Spleen (tissue), 13 donors: ENCODE results near the gene RPLP1. TPM values are rescaled to one million over a fixed set of nuclear protein-coding genes. Genes with fewer than 3 reads are reported as not detected.

ENCODE experiments used
- DNase-seq: peaks from one replicate; pipeline ENCODE4 v3.0.0-alpha.2; 2020
- H3K27ac ChIP-seq, 8 donors: fragments of 200-600 bp; sonication (generic) in 7 of 8; 1 replicate in 4 of 8; 2 replicates in 4 of 8; pipeline versions ENCODE4 v1.5.0 to v1.8.0; 2016 to 2021; ENCODE audit warnings: inconsistent platforms in 4 of 8, mild to moderate bottlenecking in 4 of 8, moderate library complexity in 1 of 8
- H3K27me3 ChIP-seq, 7 donors: fragments of 200-600 bp; sonication (generic) in 6 of 7; replicated peaks in 1 of 7; 1 replicate in 4 of 7; 2 replicates in 3 of 7; pipeline versions ENCODE4 v1.5.0 to v1.8.0; 2016 to 2021; ENCODE audit warnings: inconsistent platforms in 3 of 7, mild to moderate bottlenecking in 1 of 7
- H3K36me3 ChIP-seq, 6 donors: fragments of 200-600 bp; sonication (generic) in 5 of 6; 1 replicate in 4 of 6; 2 replicates in 2 of 6; pipeline versions ENCODE4 v1.5.0 to v1.8.0; 2016 to 2021; ENCODE audit warnings: inconsistent platforms in 2 of 6
- H3K4me1 ChIP-seq, 6 donors: fragments of 200-600 bp; sonication (generic) in 5 of 6; 1 replicate in 3 of 6; 2 replicates in 3 of 6; pipeline versions ENCODE4 v1.5.0 to v1.8.0; 2016 to 2021; ENCODE audit warnings: inconsistent platforms in 3 of 6
- H3K4me3 ChIP-seq, 8 donors: fragments of 200-600 bp; sonication (generic) in 7 of 8; 1 replicate in 4 of 8; 2 replicates in 4 of 8; pipeline versions ENCODE4 v1.5.0 to v1.8.0; 2016 to 2021; ENCODE audit warnings: inconsistent platforms in 4 of 8, mild to moderate bottlenecking in 4 of 8, moderate library complexity in 2 of 8
- H3K9me3 ChIP-seq, 8 donors: fragments of 200-600 bp; sonication (generic) in 7 of 8; 1 replicate in 4 of 8; 2 replicates in 4 of 8; pipeline versions ENCODE4 v1.5.0 to v1.8.0; 2016 to 2021; ENCODE audit warnings: inconsistent platforms in 4 of 8
- CTCF ChIP-seq, 11 experiments: fragments of 200-600 bp in 7 of 11; fragments of 450-650 bp in 4 of 11; sonication (generic) in 4 of 11; IDR thresholded peaks in 8 of 11; conservative IDR thresholded peaks in 3 of 11; 1 replicate in 7 of 11; 2 replicates in 4 of 11; pipeline versions ENCODE4 v1.4.0 to v1.8.0; 2016 to 2021; ENCODE audit warnings: antibody characterized with exemption in 11 of 11, inconsistent platforms in 4 of 11, mild to moderate bottlenecking in 1 of 11
- POLR2A ChIP-seq, 3 donors: fragments of 450-650 bp; IDR thresholded peaks; one replicate each; pipeline ENCODE4 v1.5.1; 2017; ENCODE audit warnings: antibody characterized with exemption in 3 of 3, mild to moderate bottlenecking in 1 of 3
- POLR2AphosphoS5 ChIP-seq, 3 donors: sonication (generic); formaldehyde crosslinking; IDR thresholded peaks; one replicate each; pipeline ENCODE4 v1.5.1; 2017; ENCODE audit warnings: antibody characterized with exemption in 3 of 3
- WGBS, 5 donors: extraction: QIAGEN DNeasy Blood & Tissue Kit in 3 of 5; methylation state at CpG; one replicate each; pipeline versions ENCODE4 v1.1.5 to v1.1.7; 2013 to 2018; 5-methylcytosine and 5-hydroxymethylcytosine counted together
- intact Hi-C: fragments of 100-400 bp; cut with DNase I; formaldehyde crosslinking; loops from one replicate; pipeline ENCODE4 v1.15.0; 2023; ENCODE audit warnings: low total_unique reads
- long read RNA-seq, 2 donors: transcript quantifications; one replicate each; lab custom pipeline, GENCODE V29; 2026
- polyA plus RNA-seq, 3 donors: library from polyadenylated mRNA; stranded (reverse); fragments of 200-250 nt; gene quantifications; one replicate each; pipeline ENCODE4 v1.2.1, GENCODE V29; 2013
- total RNA-seq, 7 donors: library from RNA; depleted of rRNA in 3 of 7; stranded (reverse); fragments of >200 nt in 3 of 7; fragmentation: NEBNext Ultra II Directional in 4 of 7; extraction: Animal tissue kit (Norgen Biotek cat#: 25700) in 4 of 7; gene quantifications; one replicate each; pipeline versions ENCODE4 v1.1.0 to v1.2.1, GENCODE V29; 2016 to 2021
- donor health status: healthy with polysubstance abuse.
- donor health status: DM: no; HTN: no; CAD: no; lungs with moderate emphysema.
- donor health status: DM: no; HTN: no; CAD: no.
- donor health status: Bipolar disorder and iron deficiency.
- donor health status: healthy.
- donor health status: DM: no; HTN: no; CAD: no.
- donor health status: DM: yes; HTN: yes; CAD: no.

RPLP1 gene
- total RNA-seq: 1,000 to 10,000 TPM in 4 of 7 donors, 100 to 1,000 TPM in 3; 439 to 1,791 (median 1,406) TPM
- polyA plus RNA-seq: 1,000 to 10,000 TPM; 3,122 to 3,995 (median 3,688) TPM
- long read RNA-seq, donor 1, transcript RPLP1-201 (4 exons, 1,197 nt): major isoform, 2,029 of 2,273 reads
- long read RNA-seq, donor 1, transcript RPLP1-202 (3 exons, 445 nt): minor isoform, 18 of 2,273 reads
- long read RNA-seq, donor 1, transcript RPLP1-204 (3 exons, 940 nt): minor isoform, 40 of 2,273 reads
- long read RNA-seq, donor 1, partial matches to known transcripts: 77 of 2,273 reads
- long read RNA-seq, donor 1, other reads (novel, unspliced or antisense): 109 of 2,273 reads
- long read RNA-seq, donor 2, transcript RPLP1-202 (3 exons, 445 nt): minor isoform, 27 of 1,937 reads
- long read RNA-seq, donor 2, transcript RPLP1-201 (4 exons, 1,197 nt): major isoform, 1,641 of 1,937 reads
- long read RNA-seq, donor 2, transcript RPLP1-204 (3 exons, 940 nt): minor isoform, 11 of 1,937 reads
- long read RNA-seq, donor 2, partial matches to known transcripts: 148 of 1,937 reads
- long read RNA-seq, donor 2, other reads (novel, unspliced or antisense): 109 of 1,937 reads

GRCh38 chr15:69452692-69453521 lies at the start of gene RPLP1:
RPLP1 (plus strand) TSS chr15:69452818; CDS start chr15:69452949, 131 bp downstream.
- H3K4me3 ChIP-seq: peak within 1 kb of the TSS; percentile 82 to 99 (median 93)
- intact Hi-C loops: no loop called here
- H3K4me1 ChIP-seq: peaks cover 14 to 51% (median 36%) of the 10 kb centered on the region in 6 donors
- peak in 2 of 11 experiments; percentile 7 to 29 for TF ChIP-seq CTCF (IDR thresholded peaks at IDR 0.05 in 8 of 11, conservative IDR thresholded peaks at IDR 0.05 in 3 of 11)
- TF ChIP-seq POLR2AphosphoS5 (IDR thresholded peaks at IDR 0.05): peak; percentile 98 to 100 (median 100)
- TF ChIP-seq POLR2A (IDR thresholded peaks at IDR 0.05): peak in 2 of 3 donors; percentile 15 to 80
- no peaks in the 10 kb centered on the region for H3K9me3 ChIP-seq
- WGBS, 5 donors: 0 to 1% (median 0%) methylated on average over 19 to 77 of the region's 77 CpGs
- peaks cover 0 to 39% (median 26%) of the 10 kb centered on the region in 6 donors for H3K36me3 ChIP-seq
- peak within 1 kb of the TSS; percentile 92 to 97 (median 94) for H3K27ac ChIP-seq
- DNase-seq: peak; percentile 99
- no peaks in the 10 kb centered on the region for H3K27me3 ChIP-seq

GRCh38 chr15:69403594-69403993 lies 49.0 kb upstream of the RPLP1 start:
- intact Hi-C loops: no loop called here
- 72 to 90% (median 84%) methylated on average over 4 of the region's 4 CpGs for WGBS, 5 donors
- Histone ChIP-seq H3K9me3 (no peaks in the 10 kb centered on the region), H3K36me3 (no peaks in the 10 kb centered on the region), H3K4me3 (no peak overlapping the region), H3K4me1 (no peaks in the 10 kb centered on the region), H3K27me3 (no peaks in the 10 kb centered on the region), H3K27ac (no peak overlapping the region)
- DNase-seq: no peak
- TF ChIP-seq POLR2AphosphoS5 (IDR thresholded peaks at IDR 0.05): no peak
- no peak for TF ChIP-seq POLR2A (IDR thresholded peaks at IDR 0.05)
- no peak for TF ChIP-seq CTCF (IDR thresholded peaks at IDR 0.05 in 8 of 11, conservative IDR thresholded peaks at IDR 0.05 in 3 of 11)

- intact Hi-C loops: no loop called here
- H3K9me3 ChIP-seq: no peaks in the 10 kb centered on the region
- DNase-seq: no peak
- H3K27ac ChIP-seq: no peak overlapping the region
- TF ChIP-seq POLR2A (IDR thresholded peaks at IDR 0.05) (no peak), CTCF (IDR thresholded peaks at IDR 0.05 in 8 of 11, conservative IDR thresholded peaks at IDR 0.05 in 3 of 11) (no peak), POLR2AphosphoS5 (IDR thresholded peaks at IDR 0.05) (no peak)
- H3K36me3 ChIP-seq: no peaks in the 10 kb centered on the region
- no peak overlapping the region for H3K4me3 ChIP-seq
- no peaks in the 10 kb centered on the region for H3K4me1 ChIP-seq
- WGBS, 5 donors: 61 to 64% (median 63%) methylated on average over 3 of the region's 3 CpGs
- H3K27me3 ChIP-seq: no peaks in the 10 kb centered on the region
Observed at GRCh38 chr15:69405110-69405509, 47.5 kb upstream of the RPLP1 start.
